GM12878 (cell line): ENCODE results near the gene CLEC20A.

Experiments
- CTCF ChIP-seq, 3 experiments: IDR thresholded peaks in 2 of 3; conservative IDR thresholded peaks in 1 of 3; 2 replicates each; pipeline ENCODE4 v1.5.1; 2011; ENCODE audit warnings: low read depth in 3 of 3, low read length in 3 of 3, mild to moderate bottlenecking in 3 of 3, control low read depth in 2 of 3, moderate library complexity in 2 of 3, inconsistent platforms in 1 of 3, mixed read lengths in 1 of 3; ENCODE audit not compliant: control insufficient read depth in 2 of 3, insufficient read depth in 1 of 3; ENCODE audit errors: extremely low read depth in 1 of 3
- EZH2 ChIP-seq: IDR thresholded peaks from 2 replicates; pipeline ENCODE4 v1.6.1; 2012; ENCODE audit warnings: low read depth, mild to moderate bottlenecking, control low read depth, inconsistent platforms, low read length, borderline replicate concordance; ENCODE audit not compliant: control insufficient read depth
- FOXM1 ChIP-seq: IDR thresholded peaks from 2 replicates; pipeline ENCODE4 v1.6.1; 2012; ENCODE audit warnings: low read depth, mild to moderate bottlenecking, inconsistent platforms, low read length, moderate library complexity
- MXI1 ChIP-seq: fragments of 150-350 bp; IDR thresholded peaks from 2 replicates; pipeline ENCODE4 v1.6.1; 2011; ENCODE audit warnings: low read depth, mild to moderate bottlenecking, inconsistent platforms, low read length, improper control_type of control experiment
- PAX8 ChIP-seq: fragments of 450-650 bp; IDR thresholded peaks from 2 replicates; pipeline ENCODE4 v1.6.1; 2017; ENCODE audit warnings: mild to moderate bottlenecking, moderate library complexity
- SIN3A ChIP-seq: IDR thresholded peaks from 2 replicates; pipeline ENCODE4 v1.6.1; 2012; ENCODE audit warnings: low read depth, low read length, improper control_type of control experiment
- SRF ChIP-seq, 2 experiments: IDR thresholded peaks; 2 replicates each; pipeline ENCODE4 v1.6.1; 2011; ENCODE audit warnings: low read depth in 2 of 2, low read length in 2 of 2, mild to moderate bottlenecking in 1 of 2, moderate library complexity in 1 of 2
- TCF12 ChIP-seq: IDR thresholded peaks from 2 replicates; pipeline ENCODE4 v1.6.1; 2011; ENCODE audit warnings: low read depth, mild to moderate bottlenecking, low read length
- ZNF274 ChIP-seq: IDR thresholded peaks from one replicate; pipeline ENCODE4 v1.8.0; 2011; ENCODE audit not compliant: insufficient read length, insufficient read depth
- TF ChIP-seq, protein P1 (sequence below): fragments of 450-650 bp; IDR thresholded peaks from 2 replicates; pipeline ENCODE4 v1.6.1; 2016; ENCODE audit warnings: mild to moderate bottlenecking

DNA sequence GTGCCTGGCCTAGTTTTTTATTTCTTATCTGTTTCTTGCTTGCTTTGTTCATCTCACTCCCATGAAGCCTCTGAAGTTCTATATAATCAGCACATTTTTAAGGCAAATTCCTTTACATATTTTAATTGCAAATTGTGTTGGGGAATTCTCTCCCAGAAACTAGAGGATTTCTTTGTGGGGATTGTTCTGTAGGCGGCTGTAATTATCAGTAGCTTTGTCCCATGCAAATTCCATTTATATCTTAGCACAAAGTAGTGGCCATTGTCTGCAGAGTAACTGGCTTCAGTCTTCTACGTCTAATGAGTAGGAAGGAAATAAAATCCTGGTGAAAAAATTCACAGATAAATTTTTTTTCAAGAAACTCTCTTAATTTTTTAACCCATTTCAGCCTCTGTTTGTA is 35.7 kb downstream of the CLEC20A start:
- no peak for TF ChIP-seq CTCF (IDR thresholded peaks at IDR 0.05 in 2 of 3, conservative IDR thresholded peaks at IDR 0.05 in 1 of 3; ENCODE audit: control insufficient read depth in 2 of 3, extremely low read depth in 1 of 3, insufficient read depth in 1 of 3, low read depth in 3 of 3, low read length in 3 of 3)
- no peak for TF ChIP-seq MXI1
- no peak for TF ChIP-seq ZNF274
- TF ChIP-seq, protein P1, sequence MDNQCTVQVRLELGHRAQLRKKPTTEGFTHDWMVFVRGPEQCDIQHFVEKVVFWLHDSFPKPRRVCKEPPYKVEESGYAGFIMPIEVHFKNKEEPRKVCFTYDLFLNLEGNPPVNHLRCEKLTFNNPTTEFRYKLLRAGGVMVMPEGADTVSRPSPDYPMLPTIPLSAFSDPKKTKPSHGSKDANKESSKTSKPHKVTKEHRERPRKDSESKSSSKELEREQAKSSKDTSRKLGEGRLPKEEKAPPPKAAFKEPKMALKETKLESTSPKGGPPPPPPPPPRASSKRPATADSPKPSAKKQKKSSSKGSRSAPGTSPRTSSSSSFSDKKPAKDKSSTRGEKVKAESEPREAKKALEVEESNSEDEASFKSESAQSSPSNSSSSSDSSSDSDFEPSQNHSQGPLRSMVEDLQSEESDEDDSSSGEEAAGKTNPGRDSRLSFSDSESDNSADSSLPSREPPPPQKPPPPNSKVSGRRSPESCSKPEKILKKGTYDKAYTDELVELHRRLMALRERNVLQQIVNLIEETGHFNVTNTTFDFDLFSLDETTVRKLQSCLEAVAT, result no peak
- TF ChIP-seq PAX8, result no peak
- no peak for TF ChIP-seq EZH2
- no peak for TF ChIP-seq SIN3A
- TF ChIP-seq SRF (IDR thresholded peaks at IDR 0.05; ENCODE audit: low read depth in 2 of 2, low read length in 2 of 2), result no peak
- TF ChIP-seq FOXM1, result no peak
- no peak for TF ChIP-seq TCF12
